Left colon (tissue), 2 donors: ENCODE measurements around the gene AQP4. TPM values are rescaled to one million over a fixed set of nuclear protein-coding genes. Genes with fewer than 3 reads are reported as not detected.

Source experiments
- ATAC-seq: fragments of 200-7000 bp; cut with Tn5 transposase; one replicate; pipeline ENCODE4 v1.9.1; 2020; ENCODE audit warnings: mild to moderate bottlenecking, moderate library complexity
- DNase-seq, 2 donors: peaks; one replicate each; pipeline ENCODE4 v3.0.0-alpha.2; 2020
- intact Hi-C, 2 donors: fragments of 100-400 bp; cut with DNase I in 1 of 2; cut with micrococcal nuclease in 1 of 2; formaldehyde crosslinking; loops; one replicate each; pipeline versions ENCODE4 v1.11.2 to v1.14.0; 2022; cut with DNase I, micrococcal nuclease
- long read RNA-seq: library from polyadenylated mRNA; unstranded; transcript quantifications from one replicate; pipeline ENCODE4 v2.0.0, GENCODE V29; 2021
- total RNA-seq, 2 donors: library from RNA; stranded (reverse); fragmentation: NEBNext Ultra II Directional; extraction: Animal tissue kit (Norgen Biotek cat#: 25700); gene quantifications; one replicate each; pipeline ENCODE4 v1.2.1, GENCODE V29; 2021
- donor health status: DM: no; HTN: no; CAD: no.
- donor health status: DM: yes; HTN: yes; CAD: no.

The AQP4 gene, protein sequence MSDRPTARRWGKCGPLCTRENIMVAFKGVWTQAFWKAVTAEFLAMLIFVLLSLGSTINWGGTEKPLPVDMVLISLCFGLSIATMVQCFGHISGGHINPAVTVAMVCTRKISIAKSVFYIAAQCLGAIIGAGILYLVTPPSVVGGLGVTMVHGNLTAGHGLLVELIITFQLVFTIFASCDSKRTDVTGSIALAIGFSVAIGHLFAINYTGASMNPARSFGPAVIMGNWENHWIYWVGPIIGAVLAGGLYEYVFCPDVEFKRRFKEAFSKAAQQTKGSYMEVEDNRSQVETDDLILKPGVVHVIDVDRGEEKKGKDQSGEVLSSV
- under 1 TPM in 1 of 2 donors, not detected in 1; 0.14 TPM for total RNA-seq
- long read RNA-seq: 0 reads

DNA sequence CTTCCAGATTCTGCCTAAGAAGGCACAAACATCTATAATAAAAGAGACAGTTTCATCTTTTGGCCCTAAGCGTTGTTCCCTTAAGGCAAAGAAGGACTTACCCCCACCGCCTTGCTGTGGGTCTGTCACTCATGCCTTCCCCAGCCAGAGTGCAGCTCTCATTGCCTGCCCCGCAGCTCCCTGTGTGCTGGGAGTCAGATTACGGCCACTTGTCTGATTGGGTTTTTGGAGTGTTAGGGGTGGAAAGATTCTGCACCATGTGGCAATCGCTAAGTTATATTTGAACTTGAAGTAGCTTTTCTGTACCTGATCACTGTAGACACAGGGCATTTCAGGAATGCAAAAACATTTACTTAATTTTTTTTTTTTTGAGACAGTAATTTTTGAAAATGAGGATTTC lies at the start of gene AQP4:
Gene AQP4 (minus strand): TSS at position 151 of the 400 bp plus-strand sequence. CDS start 18 bp downstream, at position 133.
- ATAC-seq: no peak
- DNase-seq: no peak
- intact Hi-C loops: no loop called here

DNA sequence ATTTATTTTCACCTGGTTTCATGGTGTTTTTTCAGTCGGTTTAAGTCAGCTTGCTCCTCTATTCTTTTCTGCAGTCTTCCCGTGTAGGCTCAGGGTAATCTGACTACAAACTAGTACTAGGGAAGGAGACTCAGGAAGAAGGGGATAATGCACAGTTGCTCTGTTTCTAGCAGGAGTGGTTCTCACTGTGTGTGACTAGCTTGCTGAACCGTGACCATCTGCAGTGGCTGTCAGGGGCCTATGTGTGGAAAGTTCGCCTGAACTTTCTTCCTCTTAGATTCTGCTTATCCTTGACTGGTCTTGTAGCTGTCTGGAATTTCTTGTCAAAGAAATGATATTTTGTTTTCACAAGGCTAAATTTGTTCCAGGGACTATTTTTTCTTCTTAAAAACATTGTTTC lies 46.3 kb upstream of the AQP4 start:
- intact Hi-C loops: no loop called here
- DNase-seq: no peak
- ATAC-seq: no peak

DNA sequence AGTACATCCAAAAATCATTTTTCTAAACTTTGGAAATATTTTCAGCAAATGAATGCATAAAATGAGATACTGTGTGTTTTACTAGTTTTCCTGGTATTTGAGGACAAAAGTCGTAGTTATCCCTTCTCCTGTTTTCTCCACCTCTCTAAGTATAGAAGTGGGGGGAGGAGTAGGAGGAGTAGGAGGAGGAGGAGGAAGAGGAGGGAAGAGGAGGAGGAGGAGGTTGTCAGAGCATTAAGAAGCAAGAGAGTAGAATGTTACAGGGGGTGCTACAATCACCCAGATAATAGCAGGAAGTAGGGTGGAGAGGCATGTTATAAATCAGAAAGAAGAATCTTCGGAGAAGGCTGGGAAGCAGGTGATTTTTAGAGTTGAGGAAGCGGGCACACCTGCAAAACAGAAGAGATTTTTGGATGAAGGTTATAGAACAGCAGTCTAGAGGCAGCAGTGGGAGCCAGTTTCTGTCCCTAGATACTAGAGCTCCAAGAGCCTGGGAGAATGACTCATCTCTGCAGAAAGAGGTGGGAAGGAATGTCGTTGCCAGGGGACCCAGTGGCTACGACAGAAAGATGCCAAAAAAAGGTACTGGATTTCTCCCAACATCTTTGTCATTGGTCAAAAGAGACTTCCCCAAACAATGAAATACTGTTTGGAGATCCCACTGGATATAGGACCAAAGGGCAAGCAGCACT lies 44.2 kb upstream of the AQP4 start:
- intact Hi-C loops: no loop called here
- DNase-seq (no peak), ATAC-seq (no peak)

DNA sequence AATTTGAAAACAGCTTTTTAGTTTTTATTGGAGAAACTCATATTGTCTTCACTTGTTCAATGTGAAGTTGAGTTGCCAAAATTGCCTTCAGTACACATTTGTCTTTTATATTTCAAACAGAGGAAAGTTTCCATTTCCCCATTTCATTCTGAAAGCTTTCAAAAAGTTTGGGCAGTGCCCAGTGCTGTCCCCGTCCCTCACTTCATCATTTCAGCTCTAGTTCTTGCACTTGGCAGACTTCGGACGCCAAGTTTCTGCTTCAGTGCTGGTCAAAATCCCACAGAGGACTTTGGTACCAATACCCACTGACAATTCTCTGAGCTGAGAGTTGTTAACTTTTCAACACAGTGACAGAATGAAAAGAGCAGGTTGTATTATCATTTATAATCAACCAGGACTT lies 43.4 kb upstream of the AQP4 start:
- no peak for ATAC-seq
- no peak for DNase-seq
- intact Hi-C loops: no loop called here

DNA sequence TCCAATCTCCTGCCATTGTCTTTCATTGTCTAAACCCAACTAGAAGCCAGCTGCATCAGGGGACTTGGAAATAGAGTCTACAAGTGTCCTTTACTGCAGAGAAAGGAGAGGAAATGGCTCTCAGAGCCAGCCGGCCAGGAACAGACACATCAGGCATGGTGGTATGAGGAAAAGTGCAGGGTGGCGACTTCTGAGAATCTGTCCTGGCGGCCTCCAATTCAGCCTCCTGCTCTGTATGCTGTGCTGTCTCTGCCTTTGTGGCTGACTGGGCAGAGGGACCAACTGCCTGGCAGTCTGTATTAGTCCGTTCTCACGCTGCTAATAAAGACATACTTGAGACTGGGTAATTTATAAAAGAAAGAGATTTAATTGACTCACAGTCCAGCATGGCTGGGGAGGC lies 36.8 kb upstream of the AQP4 start:
- DNase-seq (no peak), ATAC-seq (no peak)
- intact Hi-C loops: no loop called here

DNA sequence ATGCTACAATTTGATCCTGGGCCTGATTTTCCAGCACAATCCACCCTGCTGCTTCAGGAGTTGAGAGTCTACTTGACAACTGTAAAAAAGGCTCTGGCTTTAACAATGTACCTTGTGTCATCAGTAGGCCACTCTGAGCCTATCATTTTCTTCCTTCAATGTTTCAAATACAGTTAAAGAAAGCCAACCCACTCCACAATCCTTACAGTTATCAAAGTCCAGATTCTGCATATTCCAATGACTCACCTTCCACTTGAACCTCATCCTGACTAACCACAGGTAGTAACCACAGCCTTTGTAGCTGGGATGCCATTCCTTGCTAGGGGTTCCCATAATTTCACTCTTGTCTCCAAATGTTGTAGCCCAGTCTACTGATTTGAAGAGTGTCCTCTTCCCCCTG lies 35.5 kb upstream of the AQP4 start:
- ATAC-seq (no peak), DNase-seq (no peak)
- intact Hi-C loops: no loop called here

DNA sequence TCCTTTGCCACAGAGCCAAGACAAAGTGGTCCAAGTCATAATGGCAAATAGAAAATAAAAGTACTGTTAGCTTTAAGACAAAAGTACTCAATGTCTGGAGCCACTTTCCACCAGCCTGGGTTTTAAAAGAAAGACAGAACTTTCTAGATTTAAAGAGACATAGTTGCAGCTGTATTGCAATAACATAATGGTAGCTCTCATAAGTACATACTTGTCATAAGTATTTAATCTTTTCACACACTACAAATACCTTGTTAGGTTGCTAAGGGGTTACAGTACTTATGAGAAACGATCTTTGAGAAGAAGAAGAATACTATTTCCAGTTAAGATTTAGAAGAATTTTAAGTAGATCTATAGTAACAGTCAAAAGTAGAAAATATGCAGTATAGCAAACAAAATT lies 28.9 kb upstream of the AQP4 start:
- intact Hi-C loops: no loop called here
- ATAC-seq: no peak
- DNase-seq: no peak

DNA sequence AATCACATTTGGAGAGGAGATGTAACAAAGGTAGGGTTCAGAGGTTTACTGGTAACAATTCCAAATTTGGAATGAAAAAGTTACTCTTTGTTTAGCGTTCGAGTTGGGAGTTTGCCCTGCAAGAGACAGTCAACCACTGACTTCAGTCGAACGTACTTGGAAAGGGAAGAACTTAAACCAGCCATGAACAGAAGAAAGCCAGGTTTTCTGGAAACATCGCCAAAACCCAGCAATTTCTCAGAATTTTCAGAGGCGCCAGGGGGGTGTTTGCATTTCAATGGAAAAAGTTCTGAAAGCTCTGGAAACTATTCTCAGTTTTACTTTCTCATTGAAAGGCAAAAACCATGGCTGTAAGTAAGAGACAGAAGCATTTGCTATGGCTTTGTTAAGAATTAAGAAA lies 28.5 kb upstream of the AQP4 start:
- no peak for DNase-seq

DNA sequence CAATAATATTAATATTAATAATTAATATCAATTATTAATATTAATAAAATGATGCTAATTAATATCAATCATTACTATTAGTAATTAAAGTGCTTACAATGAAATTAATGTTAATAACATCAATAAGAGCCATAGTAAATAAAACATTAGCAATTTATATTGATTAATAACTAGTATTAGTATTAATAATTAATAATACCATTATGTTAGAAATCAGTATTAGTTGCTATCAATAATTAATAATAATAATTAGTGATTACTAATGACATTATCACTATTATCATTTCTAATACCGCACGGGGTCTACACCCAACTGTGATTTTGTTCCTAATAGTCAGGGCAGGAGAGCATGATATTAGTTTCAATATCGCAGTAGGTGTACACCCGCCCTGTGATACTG lies 22.8 kb upstream of the AQP4 start:
- intact Hi-C loops: no loop called here
- DNase-seq: no peak
- no peak for ATAC-seq

More for the DNA sequence above, 28.5 kb upstream of the AQP4 start:
- intact Hi-C loops: no loop called here
- ATAC-seq: no peak

DNA sequence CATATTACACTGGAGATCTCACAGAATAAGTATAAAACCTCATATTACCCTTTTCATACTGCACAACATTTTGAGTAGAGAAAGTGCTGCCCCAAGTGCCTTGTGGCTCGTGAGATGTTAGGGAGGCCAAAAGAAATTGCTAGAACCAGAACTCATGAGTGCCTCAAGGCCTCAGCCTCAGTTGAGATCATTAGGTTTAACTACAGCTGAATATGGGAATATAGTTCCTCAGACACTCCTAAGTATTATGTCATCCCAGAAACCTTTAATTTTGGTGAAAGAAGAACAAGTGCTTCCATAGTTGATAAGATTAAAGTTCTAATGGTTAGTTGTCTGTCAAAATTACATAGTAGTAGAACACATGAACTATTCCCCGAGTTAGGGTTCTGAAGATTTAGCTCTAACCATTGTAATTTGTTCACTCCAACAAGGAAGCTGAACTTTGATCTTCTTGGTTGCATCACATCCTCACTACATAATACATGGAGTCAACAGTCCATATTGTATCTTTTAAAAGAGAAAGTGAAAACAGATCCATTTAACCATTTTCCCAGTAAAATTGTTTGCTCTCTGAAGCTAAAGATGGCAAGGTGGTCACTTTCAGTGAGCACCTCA lies 9.6 kb upstream of the AQP4 start:
- ATAC-seq (peak; percentile 99), DNase-seq (no peak)
- intact Hi-C loops: no loop called here

DNA sequence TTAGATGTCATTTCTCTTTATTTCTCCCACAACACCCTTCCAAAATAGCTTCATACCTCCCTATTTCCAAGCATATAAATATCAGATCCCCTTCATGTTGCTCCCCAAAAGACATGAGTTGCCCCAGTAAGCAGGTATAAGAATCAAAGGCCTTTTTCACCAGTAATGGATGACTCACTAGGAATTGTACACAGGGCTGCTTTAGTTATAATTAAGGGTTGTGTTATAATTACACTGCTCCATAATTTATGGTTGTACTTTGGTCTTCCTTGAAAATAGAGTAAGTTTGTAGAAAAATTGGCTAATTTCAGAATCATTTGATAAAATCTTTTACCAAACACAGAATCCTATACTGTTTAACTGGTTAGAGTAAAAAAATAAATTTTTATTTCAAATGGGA lies 8.8 kb upstream of the AQP4 start:
- ATAC-seq (peak; percentile 47), DNase-seq (no peak)
- intact Hi-C loops: no loop called here

DNA sequence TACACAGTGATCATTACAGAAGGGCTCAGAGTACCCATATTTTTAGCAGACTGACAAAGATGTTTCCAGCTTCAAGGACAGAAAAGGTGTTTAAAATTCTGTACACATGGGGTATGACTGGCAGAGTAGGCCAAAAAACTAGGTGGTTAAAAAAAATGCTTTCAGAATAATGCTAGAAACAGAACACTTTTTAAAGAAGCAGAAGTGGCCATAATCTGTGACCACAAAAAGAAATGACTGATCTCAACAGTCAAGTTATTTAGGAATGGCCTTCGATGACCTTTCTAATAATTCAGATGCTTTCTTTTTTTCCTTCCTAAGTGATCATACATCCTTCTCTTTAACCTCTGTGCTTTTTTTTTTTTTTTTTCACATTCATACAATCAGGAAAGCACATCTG lies 4.1 kb upstream of the AQP4 start:
- DNase-seq (no peak), ATAC-seq (no peak)
- intact Hi-C loops: no loop called here

DNA sequence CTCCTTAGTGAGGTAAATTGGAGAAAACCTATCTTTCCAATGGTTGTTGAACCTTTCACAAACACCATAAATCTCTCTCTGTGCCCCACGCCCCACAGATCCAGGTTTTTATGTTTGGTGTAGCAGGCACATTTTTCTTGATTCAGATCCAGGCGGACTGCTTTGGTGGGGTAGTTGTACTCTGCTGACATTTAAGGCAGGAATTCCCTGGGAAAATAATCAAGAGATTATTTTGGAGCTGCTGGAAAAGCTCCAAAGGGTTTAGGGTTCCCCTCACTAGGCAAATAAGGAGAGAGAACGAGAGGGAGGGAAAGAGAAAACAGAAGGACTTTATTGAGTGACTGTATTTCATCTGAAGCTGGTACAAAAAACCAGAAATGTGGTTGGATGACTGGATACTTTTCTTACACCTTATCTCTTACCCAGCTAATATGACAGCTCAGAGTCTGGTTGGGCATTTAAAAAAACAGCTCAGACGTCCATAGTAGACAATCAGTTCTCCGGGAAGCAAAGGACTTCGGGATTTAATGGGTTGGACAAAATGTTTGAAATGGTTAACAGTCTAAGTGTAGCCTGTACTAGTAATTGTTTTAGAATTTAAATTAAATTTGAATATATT lies 3.6 kb upstream of the AQP4 start:
- ATAC-seq: peak; percentile 70
- intact Hi-C loops: no loop called here
- DNase-seq: no peak

DNA sequence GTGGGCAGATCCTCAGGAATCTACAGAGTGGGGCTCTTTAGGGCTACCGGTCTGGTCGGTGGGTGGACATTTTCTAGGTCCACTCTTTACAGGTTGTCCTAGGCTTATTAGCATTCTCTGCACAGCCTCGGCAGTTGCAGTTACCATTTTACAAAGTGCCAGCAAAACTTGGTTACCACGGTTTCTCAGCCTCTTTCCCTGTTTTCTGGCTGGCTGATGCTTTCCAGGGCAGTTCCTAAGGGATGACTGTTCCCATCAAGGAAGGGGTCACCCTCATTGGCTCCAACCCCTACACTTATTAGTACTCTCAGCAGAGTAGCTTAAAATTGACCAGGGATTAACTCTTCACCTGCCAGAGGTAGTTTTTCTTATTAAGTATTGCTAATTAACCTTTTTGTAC lies 2.0 kb upstream of the AQP4 start:
- intact Hi-C loops: no loop called here
- ATAC-seq: no peak
- DNase-seq: no peak

DNA sequence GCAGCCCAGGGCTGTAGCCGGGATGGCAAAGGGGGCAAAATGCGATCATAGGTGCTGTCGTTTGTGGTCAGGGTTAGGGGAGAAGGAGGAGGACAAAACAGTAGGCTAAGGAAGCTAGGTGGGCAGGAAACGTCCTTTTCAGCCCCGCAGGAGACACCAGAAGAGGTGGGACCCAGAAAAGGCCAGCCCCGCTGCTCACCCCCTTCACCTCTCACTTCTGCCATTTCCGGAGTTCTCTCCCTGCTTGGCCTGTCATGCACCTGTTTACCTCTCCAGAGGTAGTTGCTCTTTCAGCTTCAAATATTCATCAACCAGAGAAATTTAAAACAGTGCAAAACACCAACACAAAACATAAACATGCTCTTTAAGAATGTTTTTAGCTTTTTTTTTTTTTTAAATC lies 849 bp downstream of the AQP4 start:
- intact Hi-C loops: no loop called here
- DNase-seq (no peak), ATAC-seq (no peak)

DNA sequence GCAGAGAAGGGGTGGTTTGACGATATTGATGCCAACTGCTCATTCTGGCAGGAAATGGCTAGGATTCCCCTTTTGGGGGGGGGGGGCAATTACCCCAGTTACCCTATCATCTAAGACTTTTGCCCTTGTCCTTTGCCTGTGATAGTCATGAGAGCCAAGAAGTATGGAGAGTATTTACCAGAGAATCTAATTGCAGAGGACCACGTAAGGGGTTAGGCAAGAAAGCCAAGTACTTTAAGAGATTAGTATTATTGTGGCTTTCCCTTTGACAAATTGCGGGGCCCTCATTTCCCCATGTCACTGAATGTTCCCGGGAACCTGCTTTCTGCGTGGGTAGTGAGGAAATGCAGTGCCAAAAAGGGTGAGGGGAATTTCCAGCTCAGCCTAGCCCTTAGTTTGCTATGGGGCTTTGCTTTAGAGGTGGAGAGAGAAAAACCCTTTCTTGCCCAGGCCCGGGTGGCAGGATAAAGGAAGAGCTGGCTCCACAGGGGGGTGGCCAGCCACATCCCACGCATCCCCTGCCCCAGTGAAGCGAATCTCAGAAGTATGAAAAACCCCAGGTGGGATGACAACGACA lies 1.5 kb downstream of the AQP4 start:
- DNase-seq (no peak), ATAC-seq (no peak)
- intact Hi-C loops: no loop called here

DNA sequence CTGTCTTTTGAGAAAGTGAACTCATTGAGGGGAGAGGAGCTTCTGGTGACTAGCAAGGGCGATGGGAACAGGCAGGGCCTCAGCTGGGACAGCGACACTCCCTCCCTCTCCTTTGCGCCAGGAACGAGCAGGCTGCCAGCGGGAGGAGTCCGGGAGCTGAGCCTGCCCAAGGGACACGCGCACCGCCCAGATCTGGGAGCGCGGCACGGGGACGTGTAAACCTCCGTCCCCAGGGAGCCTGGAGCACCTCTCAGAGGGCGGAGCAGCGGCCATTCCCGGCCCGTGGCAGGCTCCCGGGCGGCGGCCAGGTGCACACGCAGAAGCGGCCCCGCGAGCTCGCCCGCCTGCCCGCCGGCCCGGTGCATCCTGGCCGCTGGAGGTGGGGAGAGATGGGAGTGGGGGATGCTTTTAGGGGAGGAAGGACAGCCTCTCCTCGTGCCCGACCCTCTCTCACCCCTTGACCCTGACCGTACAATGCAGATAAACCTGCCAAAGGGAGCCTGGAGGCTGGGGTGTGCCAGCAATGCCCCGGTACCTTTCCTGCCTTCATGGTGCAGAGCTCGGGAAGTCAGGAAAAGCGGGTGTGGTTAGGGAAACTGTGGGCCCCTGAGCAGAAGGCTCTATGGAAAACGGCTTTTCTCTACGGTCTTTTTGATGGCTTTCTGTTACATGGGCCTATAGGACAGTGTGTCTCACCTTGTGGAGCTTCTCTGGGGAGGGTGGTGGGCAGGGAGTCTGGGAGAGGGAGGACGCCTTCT lies 2.2 kb downstream of the AQP4 start:
- peak; percentile 100 for ATAC-seq
- intact Hi-C loops: no loop called here
- peak; percentile 67 to 74 for DNase-seq

DNA sequence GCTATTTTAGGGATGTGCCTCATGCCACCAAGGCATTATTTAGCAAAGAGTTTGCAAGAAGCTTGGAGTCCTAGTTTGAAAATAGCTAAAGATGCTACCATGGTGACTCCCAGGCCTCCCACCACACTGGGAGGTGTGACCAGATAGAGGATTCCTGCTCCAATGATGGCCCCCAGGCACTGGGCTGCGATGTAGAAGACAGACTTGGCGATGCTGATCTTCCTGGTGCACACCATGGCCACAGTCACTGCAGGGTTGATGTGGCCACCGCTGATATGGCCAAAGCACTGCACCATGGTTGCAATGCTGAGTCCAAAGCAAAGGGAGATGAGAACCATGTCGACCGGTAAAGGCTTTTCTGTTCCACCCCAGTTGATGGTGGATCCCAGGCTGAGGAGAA lies 3.4 kb downstream of the AQP4 start:
- no peak for DNase-seq
- ATAC-seq: no peak
- intact Hi-C loops: no loop called here
